Measurements from ENCODE around the gene NRP2.

GRCh38 chr2:205796805-205797313, 114.6 kb downstream of the NRP2 start:
- TF ChIP-seq, protein P1, sequence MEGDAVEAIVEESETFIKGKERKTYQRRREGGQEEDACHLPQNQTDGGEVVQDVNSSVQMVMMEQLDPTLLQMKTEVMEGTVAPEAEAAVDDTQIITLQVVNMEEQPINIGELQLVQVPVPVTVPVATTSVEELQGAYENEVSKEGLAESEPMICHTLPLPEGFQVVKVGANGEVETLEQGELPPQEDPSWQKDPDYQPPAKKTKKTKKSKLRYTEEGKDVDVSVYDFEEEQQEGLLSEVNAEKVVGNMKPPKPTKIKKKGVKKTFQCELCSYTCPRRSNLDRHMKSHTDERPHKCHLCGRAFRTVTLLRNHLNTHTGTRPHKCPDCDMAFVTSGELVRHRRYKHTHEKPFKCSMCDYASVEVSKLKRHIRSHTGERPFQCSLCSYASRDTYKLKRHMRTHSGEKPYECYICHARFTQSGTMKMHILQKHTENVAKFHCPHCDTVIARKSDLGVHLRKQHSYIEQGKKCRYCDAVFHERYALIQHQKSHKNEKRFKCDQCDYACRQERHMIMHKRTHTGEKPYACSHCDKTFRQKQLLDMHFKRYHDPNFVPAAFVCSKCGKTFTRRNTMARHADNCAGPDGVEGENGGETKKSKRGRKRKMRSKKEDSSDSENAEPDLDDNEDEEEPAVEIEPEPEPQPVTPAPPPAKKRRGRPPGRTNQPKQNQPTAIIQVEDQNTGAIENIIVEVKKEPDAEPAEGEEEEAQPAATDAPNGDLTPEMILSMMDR (IDR thresholded peaks at IDR 0.05): no peak
- TF ChIP-seq EP300 (IDR thresholded peaks at IDR 0.05): no peak

Data from ovary (tissue), 3 donors.